Neural cell (in vitro differentiated cells): ENCODE measurements around the gene INSYN2B. TPM values are rescaled to one million over a fixed set of nuclear protein-coding genes. Genes with fewer than 3 reads are reported as not detected.

Experiments used
- H2AFZ ChIP-seq: fragments of 200-600, 300-800 bp; sonication (generic), shearing (Covaris generic); 2 replicates; pipeline ENCODE4 v1.6.0; 2014; ENCODE audit warnings: low read depth, mild to moderate bottlenecking, antibody characterized with exemption, low read length, moderate library complexity
- H3F3A ChIP-seq: fragments of 200-600 bp; shearing (Covaris generic); 2 replicates; pipeline ENCODE4 v1.6.1; 2016; ENCODE audit warnings: mild to moderate bottlenecking, moderate library complexity, mixed read lengths, antibody characterized with exemption, low read length; ENCODE audit not compliant: insufficient read depth, poor library complexity, severe bottlenecking
- H3K27ac ChIP-seq: fragments of 200-600, 300-800 bp; sonication (generic), shearing (Covaris generic); 2 replicates; pipeline ENCODE4 v1.5.1; 2014; ENCODE audit warnings: mild to moderate bottlenecking, low read length, moderate library complexity
- H3K27me3 ChIP-seq: fragments of 300-800, 200-600 bp; sonication (generic), shearing (Covaris generic); 2 replicates; pipeline ENCODE4 v1.6.0; 2014; ENCODE audit warnings: mild to moderate bottlenecking, low read depth, low read length, moderate library complexity; ENCODE audit not compliant: insufficient read depth
- H3K36me3 ChIP-seq: fragments of 300-800, 200-600 bp; sonication (generic), shearing (Covaris generic); 2 replicates; pipeline ENCODE4 v1.5.1; 2014; ENCODE audit warnings: mild to moderate bottlenecking, antibody characterized with exemption, low read length, moderate library complexity; ENCODE audit not compliant: insufficient read depth
- H3K4me2 ChIP-seq: fragments of 300-800, 200-600 bp; sonication (generic), shearing (Covaris generic); 2 replicates; pipeline ENCODE4 v1.6.0; 2014; ENCODE audit warnings: mild to moderate bottlenecking, low read length
- H3K4me3 ChIP-seq: fragments of 300-800, 200-600 bp; sonication (generic), shearing (Covaris generic); 2 replicates; pipeline ENCODE4 v1.5.1; 2014; ENCODE audit warnings: mild to moderate bottlenecking, low read length, moderate library complexity
- H3K79me2 ChIP-seq: fragments of 200-600 bp; shearing (Covaris generic); replicated peaks from 2 replicates; pipeline ENCODE4 v1.6.0; 2014; ENCODE audit warnings: mild to moderate bottlenecking, low read length, moderate library complexity; ENCODE audit not compliant: insufficient read depth
- H3K9ac ChIP-seq: fragments of 300-800, 200-600 bp; sonication (generic), shearing (Covaris generic); 2 replicates; pipeline ENCODE4 v1.6.1; 2016; ENCODE audit warnings: mild to moderate bottlenecking, low read length, mixed read lengths
- H3K9me2 ChIP-seq: fragments of 200-600 bp; shearing (Covaris generic); 2 replicates; pipeline ENCODE4 v1.6.1; 2016; ENCODE audit warnings: mild to moderate bottlenecking, low read length, mixed read lengths; ENCODE audit not compliant: insufficient read depth
- H3K9me3 ChIP-seq: fragments of 200-600, 300-800 bp; sonication (generic), shearing (Covaris generic); 2 replicates; pipeline ENCODE4 v1.6.1; 2016; ENCODE audit warnings: mild to moderate bottlenecking, mixed run types, low read length, moderate library complexity, mixed read lengths
- H4K20me1 ChIP-seq: fragments of 200-600 bp; shearing (Covaris generic); 2 replicates; pipeline ENCODE4 v1.6.1; 2016; ENCODE audit warnings: mild to moderate bottlenecking, mixed run types; ENCODE audit not compliant: insufficient read depth
- EP300 ChIP-seq: fragments of 450-650 bp; conservative IDR thresholded peaks from 2 replicates; pipeline ENCODE4 v1.6.1; 2014; ENCODE audit warnings: antibody characterized with exemption, mild to moderate bottlenecking, moderate library complexity; ENCODE audit not compliant: poor library complexity, severe bottlenecking
- EZH2 ChIP-seq: fragments of 200-600, 300-800 bp; shearing (Covaris generic), sonication (generic); IDR thresholded peaks from 2 replicates; pipeline ENCODE4 v1.6.1; 2014; ENCODE audit warnings: antibody characterized with exemption, low read length, borderline replicate concordance, mild to moderate bottlenecking; ENCODE audit not compliant: insufficient read depth, poor library complexity, severe bottlenecking
- MXI1 ChIP-seq: fragments of 450-650 bp; conservative IDR thresholded peaks from 2 replicates; pipeline ENCODE4 v1.6.1; 2014; ENCODE audit warnings: antibody characterized with exemption, mild to moderate bottlenecking; ENCODE audit not compliant: poor library complexity, severe bottlenecking
- POLR2AphosphoS5 ChIP-seq: IDR thresholded peaks from 2 replicates; pipeline ENCODE4 v1.6.1; 2012
- RAD21 ChIP-seq: fragments of 450-650 bp; conservative IDR thresholded peaks from 2 replicates; pipeline ENCODE4 v1.6.1; 2014; ENCODE audit warnings: antibody characterized with exemption, mild to moderate bottlenecking, moderate library complexity
- SMC3 ChIP-seq: fragments of 450-650 bp; conservative IDR thresholded peaks from 2 replicates; pipeline ENCODE4 v1.6.1; 2014; ENCODE audit warnings: antibody characterized with exemption, mild to moderate bottlenecking, moderate library complexity; ENCODE audit not compliant: poor library complexity
- TAF1 ChIP-seq: IDR thresholded peaks from 2 replicates; pipeline ENCODE4 v1.6.1; 2012; ENCODE audit warnings: low read depth
- polyA plus RNA-seq: library from polyadenylated mRNA; depleted of rRNA; stranded (reverse); fragments of >200 nt; gene quantifications from 2 replicates; pipeline ENCODE4 v1.2.3, GENCODE V29; 2014
- TF ChIP-seq, protein P1 (sequence below): IDR thresholded peaks from 2 replicates; pipeline ENCODE4 v1.6.1; 2012; ENCODE audit warnings: borderline replicate concordance
- TF ChIP-seq, protein P2 (sequence below): fragments of 450-650 bp; IDR thresholded peaks from 2 replicates; pipeline ENCODE4 v1.5.1; 2014; ENCODE audit warnings: antibody characterized with exemption, mild to moderate bottlenecking, moderate library complexity; ENCODE audit not compliant: poor library complexity, severe bottlenecking

INSYN2B gene
- polyA plus RNA-seq, 1 donor from 2014 or later = 0.37 TPM

GRCh38 chr5:169943026-169943425 lies 37.3 kb downstream of the INSYN2B start:
- no peaks in the 10 kb centered on the region for H3K36me3 ChIP-seq
- no peaks in the 10 kb centered on the region for H3K27me3 ChIP-seq
- H3K9me3 ChIP-seq = no peaks in the 10 kb centered on the region
- no peaks in the 10 kb centered on the region for H3K79me2 ChIP-seq
- H3K9ac ChIP-seq = no peak overlapping the region
- H3K4me2 ChIP-seq = no peak overlapping the region
- no peaks in the 10 kb centered on the region for H4K20me1 ChIP-seq
- H3K27ac ChIP-seq = no peak overlapping the region
- H2AFZ ChIP-seq = no peak overlapping the region
- H3K9me2 ChIP-seq = no peaks in the 10 kb centered on the region
- H3F3A ChIP-seq = no peaks in the 10 kb centered on the region
- TF ChIP-seq MXI1 (no peak), EZH2 (no peak), SMC3 (no peak), POLR2AphosphoS5 (no peak), RAD21 (no peak), TAF1 (no peak), EP300 (no peak)
- TF ChIP-seq, protein P1, sequence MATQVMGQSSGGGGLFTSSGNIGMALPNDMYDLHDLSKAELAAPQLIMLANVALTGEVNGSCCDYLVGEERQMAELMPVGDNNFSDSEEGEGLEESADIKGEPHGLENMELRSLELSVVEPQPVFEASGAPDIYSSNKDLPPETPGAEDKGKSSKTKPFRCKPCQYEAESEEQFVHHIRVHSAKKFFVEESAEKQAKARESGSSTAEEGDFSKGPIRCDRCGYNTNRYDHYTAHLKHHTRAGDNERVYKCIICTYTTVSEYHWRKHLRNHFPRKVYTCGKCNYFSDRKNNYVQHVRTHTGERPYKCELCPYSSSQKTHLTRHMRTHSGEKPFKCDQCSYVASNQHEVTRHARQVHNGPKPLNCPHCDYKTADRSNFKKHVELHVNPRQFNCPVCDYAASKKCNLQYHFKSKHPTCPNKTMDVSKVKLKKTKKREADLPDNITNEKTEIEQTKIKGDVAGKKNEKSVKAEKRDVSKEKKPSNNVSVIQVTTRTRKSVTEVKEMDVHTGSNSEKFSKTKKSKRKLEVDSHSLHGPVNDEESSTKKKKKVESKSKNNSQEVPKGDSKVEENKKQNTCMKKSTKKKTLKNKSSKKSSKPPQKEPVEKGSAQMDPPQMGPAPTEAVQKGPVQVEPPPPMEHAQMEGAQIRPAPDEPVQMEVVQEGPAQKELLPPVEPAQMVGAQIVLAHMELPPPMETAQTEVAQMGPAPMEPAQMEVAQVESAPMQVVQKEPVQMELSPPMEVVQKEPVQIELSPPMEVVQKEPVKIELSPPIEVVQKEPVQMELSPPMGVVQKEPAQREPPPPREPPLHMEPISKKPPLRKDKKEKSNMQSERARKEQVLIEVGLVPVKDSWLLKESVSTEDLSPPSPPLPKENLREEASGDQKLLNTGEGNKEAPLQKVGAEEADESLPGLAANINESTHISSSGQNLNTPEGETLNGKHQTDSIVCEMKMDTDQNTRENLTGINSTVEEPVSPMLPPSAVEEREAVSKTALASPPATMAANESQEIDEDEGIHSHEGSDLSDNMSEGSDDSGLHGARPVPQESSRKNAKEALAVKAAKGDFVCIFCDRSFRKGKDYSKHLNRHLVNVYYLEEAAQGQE = no peak
- TF ChIP-seq, protein P2, sequence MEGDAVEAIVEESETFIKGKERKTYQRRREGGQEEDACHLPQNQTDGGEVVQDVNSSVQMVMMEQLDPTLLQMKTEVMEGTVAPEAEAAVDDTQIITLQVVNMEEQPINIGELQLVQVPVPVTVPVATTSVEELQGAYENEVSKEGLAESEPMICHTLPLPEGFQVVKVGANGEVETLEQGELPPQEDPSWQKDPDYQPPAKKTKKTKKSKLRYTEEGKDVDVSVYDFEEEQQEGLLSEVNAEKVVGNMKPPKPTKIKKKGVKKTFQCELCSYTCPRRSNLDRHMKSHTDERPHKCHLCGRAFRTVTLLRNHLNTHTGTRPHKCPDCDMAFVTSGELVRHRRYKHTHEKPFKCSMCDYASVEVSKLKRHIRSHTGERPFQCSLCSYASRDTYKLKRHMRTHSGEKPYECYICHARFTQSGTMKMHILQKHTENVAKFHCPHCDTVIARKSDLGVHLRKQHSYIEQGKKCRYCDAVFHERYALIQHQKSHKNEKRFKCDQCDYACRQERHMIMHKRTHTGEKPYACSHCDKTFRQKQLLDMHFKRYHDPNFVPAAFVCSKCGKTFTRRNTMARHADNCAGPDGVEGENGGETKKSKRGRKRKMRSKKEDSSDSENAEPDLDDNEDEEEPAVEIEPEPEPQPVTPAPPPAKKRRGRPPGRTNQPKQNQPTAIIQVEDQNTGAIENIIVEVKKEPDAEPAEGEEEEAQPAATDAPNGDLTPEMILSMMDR = no peak
- H3K4me3 ChIP-seq = no peak overlapping the region

GRCh38 chr5:169942181-169942580 lies 38.1 kb downstream of the INSYN2B start:
- H4K20me1 ChIP-seq = no peaks in the 10 kb centered on the region
- H3K79me2 ChIP-seq = no peaks in the 10 kb centered on the region
- H3K9ac ChIP-seq = no peak overlapping the region
- H3F3A ChIP-seq = no peaks in the 10 kb centered on the region
- no peaks in the 10 kb centered on the region for H3K27me3 ChIP-seq
- H3K27ac ChIP-seq = no peak overlapping the region
- H3K9me3 ChIP-seq = no peaks in the 10 kb centered on the region
- no peak overlapping the region for H3K4me3 ChIP-seq
- no peaks in the 10 kb centered on the region for H3K9me2 ChIP-seq
- no peaks in the 10 kb centered on the region for H3K36me3 ChIP-seq
- H2AFZ ChIP-seq = no peak overlapping the region
- TF ChIP-seq RAD21 = no peak
- TF ChIP-seq TAF1 = no peak
- TF ChIP-seq, protein P2 = no peak
- TF ChIP-seq SMC3 = no peak
- TF ChIP-seq EZH2 = no peak
- no peak for TF ChIP-seq MXI1
- no peak for TF ChIP-seq POLR2AphosphoS5
- TF ChIP-seq, protein P1 = no peak
- no peak for TF ChIP-seq EP300
- no peak overlapping the region for H3K4me2 ChIP-seq
